AG09309 (cell line): ENCODE measurements around the gene HTT.
A peak's percentile ranks its signal among the peaks of the same experiment; 100 is the strongest.

Source experiments
- DNase-seq: peaks from one replicate; pipeline ENCODE4 v3.0.0-alpha.2; 2010; ENCODE audit warnings: low read depth
- H3K4me3 ChIP-seq: 2 replicates; pipeline ENCODE4 v1.5.1; 2011; ENCODE audit warnings: mild to moderate bottlenecking, low read depth, low read length, moderate library complexity; ENCODE audit not compliant: control insufficient read depth
- TF ChIP-seq, protein P1 (sequence below): IDR thresholded peaks from 2 replicates; pipeline ENCODE4 v1.5.1; 2011; ENCODE audit warnings: mild to moderate bottlenecking, low read depth, low read length, inconsistent platforms; ENCODE audit not compliant: insufficient read depth, control insufficient read depth; ENCODE audit errors: missing control alignments

HTT gene

DNA sequence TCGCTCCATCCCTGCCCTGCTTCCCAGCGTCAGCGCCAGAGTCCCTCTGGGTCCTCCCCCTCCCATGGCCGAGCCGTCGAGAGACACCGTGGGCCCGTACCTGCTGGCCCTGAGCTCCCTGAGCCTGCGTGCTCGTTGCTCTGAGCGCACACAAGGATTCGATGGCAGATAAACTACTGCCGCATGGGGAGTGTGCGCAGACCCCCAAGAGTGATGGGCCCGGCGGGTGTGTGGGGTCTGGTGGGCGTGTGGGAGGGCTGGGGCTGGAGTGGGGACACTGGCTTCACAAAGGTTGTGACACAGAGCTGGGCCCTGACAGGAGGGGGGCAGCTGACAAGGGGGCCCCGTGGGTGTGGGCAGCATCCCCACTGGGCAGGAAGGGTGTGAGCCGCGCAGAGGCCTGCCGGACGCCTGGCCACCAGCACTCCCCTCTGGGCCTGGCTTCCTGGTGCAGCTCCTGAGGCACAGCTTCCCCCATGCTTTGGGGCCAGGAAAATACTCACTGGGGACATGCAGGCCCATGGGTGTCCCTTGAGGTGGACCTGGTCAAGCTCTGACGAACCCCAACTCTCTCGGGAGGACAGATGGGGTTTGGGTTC lies 213.6 kb downstream of the HTT start:
- H3K4me3 ChIP-seq = no peak overlapping the region
- DNase-seq = no peak
- TF ChIP-seq, protein P1, sequence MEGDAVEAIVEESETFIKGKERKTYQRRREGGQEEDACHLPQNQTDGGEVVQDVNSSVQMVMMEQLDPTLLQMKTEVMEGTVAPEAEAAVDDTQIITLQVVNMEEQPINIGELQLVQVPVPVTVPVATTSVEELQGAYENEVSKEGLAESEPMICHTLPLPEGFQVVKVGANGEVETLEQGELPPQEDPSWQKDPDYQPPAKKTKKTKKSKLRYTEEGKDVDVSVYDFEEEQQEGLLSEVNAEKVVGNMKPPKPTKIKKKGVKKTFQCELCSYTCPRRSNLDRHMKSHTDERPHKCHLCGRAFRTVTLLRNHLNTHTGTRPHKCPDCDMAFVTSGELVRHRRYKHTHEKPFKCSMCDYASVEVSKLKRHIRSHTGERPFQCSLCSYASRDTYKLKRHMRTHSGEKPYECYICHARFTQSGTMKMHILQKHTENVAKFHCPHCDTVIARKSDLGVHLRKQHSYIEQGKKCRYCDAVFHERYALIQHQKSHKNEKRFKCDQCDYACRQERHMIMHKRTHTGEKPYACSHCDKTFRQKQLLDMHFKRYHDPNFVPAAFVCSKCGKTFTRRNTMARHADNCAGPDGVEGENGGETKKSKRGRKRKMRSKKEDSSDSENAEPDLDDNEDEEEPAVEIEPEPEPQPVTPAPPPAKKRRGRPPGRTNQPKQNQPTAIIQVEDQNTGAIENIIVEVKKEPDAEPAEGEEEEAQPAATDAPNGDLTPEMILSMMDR = no peak

DNA sequence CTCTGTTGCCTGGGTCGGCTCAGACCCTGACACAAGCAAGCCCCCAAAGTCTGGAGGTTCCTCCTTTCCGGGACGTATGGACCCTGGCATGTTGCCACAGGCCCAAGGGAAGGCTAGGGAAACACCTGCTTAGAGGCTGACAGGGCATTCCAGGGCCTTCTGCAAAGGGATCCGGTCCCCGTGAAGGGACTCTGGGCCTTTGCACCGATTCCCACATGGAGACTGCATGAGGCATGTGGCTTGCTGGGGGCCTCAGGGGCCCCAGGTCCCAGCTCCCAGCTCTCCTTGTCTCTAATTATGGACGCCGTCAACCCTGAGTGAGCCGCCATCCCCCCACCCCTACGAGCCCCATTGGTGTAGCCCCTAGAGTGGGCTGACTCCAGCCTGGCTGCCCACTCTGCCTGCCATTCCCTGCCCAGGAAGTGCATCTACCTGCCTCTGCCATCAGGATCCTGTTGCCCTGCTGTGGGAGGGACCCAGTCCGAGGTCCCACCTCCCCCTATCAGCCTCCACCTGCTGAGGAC lies 214.2 kb downstream of the HTT start:
- TF ChIP-seq, protein P1 = no peak
- no peak for DNase-seq
- H3K4me3 ChIP-seq = no peak overlapping the region

DNA sequence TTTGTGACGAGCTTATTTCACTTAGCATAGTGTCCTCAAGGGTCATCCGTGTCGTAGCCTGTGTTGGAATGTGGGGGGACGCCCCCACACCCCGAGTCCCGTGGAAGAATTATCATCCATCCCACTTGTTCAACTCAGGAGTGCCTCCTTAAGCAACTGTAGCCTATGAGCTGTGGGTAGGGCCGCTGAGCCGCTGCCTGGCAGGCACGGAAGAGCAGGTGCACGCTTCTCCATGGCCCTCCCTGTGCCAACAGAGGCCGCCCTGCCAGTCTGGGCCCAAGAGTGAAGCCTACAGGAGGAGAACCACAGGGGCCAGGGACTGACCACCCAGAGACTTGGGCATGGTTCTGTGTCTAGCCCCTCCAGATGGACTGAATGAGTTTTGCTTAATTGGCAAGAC lies 216.0 kb downstream of the HTT start:
- no peak for DNase-seq
- TF ChIP-seq, protein P1 = no peak

DNA sequence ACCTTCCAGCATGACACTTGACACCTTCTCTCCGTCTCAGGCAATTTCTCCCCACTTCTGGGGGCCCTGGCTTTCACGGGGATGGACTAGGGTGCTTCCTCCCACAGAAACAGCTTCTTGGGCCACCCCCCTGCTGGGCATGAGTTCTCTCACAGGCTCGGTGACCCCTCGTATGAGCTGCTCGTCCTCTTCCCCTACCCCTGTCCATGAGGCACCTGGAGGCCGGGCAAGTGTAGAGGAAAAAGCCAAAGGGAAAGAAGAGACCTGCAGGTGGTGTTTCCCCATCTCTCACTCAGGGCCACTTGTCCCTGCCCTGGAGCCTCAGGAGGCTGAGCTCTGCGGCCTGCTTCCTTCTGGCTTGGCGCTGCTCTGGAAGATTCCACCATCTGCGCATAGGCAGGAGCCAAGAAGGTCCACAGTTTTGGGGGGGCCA lies 216.4 kb downstream of the HTT start:
- TF ChIP-seq, protein P1 = no peak
- H3K4me3 ChIP-seq = no peak overlapping the region
- no peak for DNase-seq

More for the DNA sequence above, 216.0 kb downstream of the HTT start:
- no peak overlapping the region for H3K4me3 ChIP-seq

GRCh38 chr4:3291411-3291968 lies 217.0 kb downstream of the HTT start:
- peak overlapping the region; percentile 96 for H3K4me3 ChIP-seq

GRCh38 chr4:3291969-3292570 lies 217.6 kb downstream of the HTT start:
- H3K4me3 ChIP-seq = peak overlapping the region; percentile 96
- TF ChIP-seq, protein P1 = no peak
- no peak for DNase-seq

More at GRCh38 chr4:3291411-3291968, 217.0 kb downstream of the HTT start:
- TF ChIP-seq, protein P1 = no peak
- no peak for DNase-seq
